GM04503 (cell line): Measurements from ENCODE around the gene PHYHD1.
"Not testable (repeated sequence)": the region's sequence is repeated elsewhere in the genome, so short reads cannot be mapped to it uniquely, and the experiment has no call there.

Experiments used
- DNase-seq: peaks from one replicate; pipeline ENCODE4 v3.0.0-alpha.2; 2012; ENCODE audit warnings: low read depth

PHYHD1 gene

GRCh38 chr9:128921881-128922763 lies 1.3 kb downstream of the PHYHD1 start:
- DNase-seq: no peak

GRCh38 chr9:128923493-128923883 lies 2.7 kb downstream of the PHYHD1 start:
- DNase-seq: no peak

- no peak for DNase-seq
Observed at GRCh38 chr9:128927731-128928411, 7.1 kb downstream of the PHYHD1 start.

GRCh38 chr9:128928624-128929023 lies 7.8 kb downstream of the PHYHD1 start:
- no peak for DNase-seq

- DNase-seq: no peak
Observed at GRCh38 chr9:128929560-128929959, 8.8 kb downstream of the PHYHD1 start.

GRCh38 chr9:128933731-128934130 lies 12.9 kb downstream of the PHYHD1 start:
- DNase-seq: no peak

GRCh38 chr9:128936171-128936865 lies 15.5 kb downstream of the PHYHD1 start:
- DNase-seq: no peak

- no peak for DNase-seq
Observed at GRCh38 chr9:128937310-128938165, 16.8 kb downstream of the PHYHD1 start.

GRCh38 chr9:128940271-128940921 lies 19.6 kb downstream of the PHYHD1 start:
- no peak for DNase-seq

GRCh38 chr9:128940946-128941755 lies 20.4 kb downstream of the PHYHD1 start:
- no peak for DNase-seq

- DNase-seq: no peak
Observed at GRCh38 chr9:128943832-128944620, 23.2 kb downstream of the PHYHD1 start.

GRCh38 chr9:128944966-128945365 lies 24.2 kb downstream of the PHYHD1 start:
- not testable (repeated sequence) for DNase-seq

- no peak for DNase-seq
Observed at GRCh38 chr9:128945798-128946501, 25.2 kb downstream of the PHYHD1 start.

GRCh38 chr9:128946571-128947276 lies 25.9 kb downstream of the PHYHD1 start:
- DNase-seq: no peak

GRCh38 chr9:128947277-128947526 lies 26.4 kb downstream of the PHYHD1 start:
- no peak for DNase-seq

GRCh38 chr9:128947527-128948301 lies 26.9 kb downstream of the PHYHD1 start, which contains the start of the genes DOLK and NUP188:
DOLK (minus strand) TSS chr9:128947603; CDS start chr9:128947303, 300 bp downstream.
NUP188 (plus strand) TSS chr9:128947699; CDS start chr9:128947720, 21 bp downstream.
- DNase-seq: peak; percentile 44

- not testable (repeated sequence) for DNase-seq
Observed at GRCh38 chr9:128961403-128961802, 40.6 kb downstream of the PHYHD1 start.
